HG03175 (cell line): ENCODE measurements around the gene RSAD1.

Source experiments
- ATAC-seq: cut with Tn5 transposase; IDR thresholded peaks from one replicate; pipeline ENCODE4 v1.9.1; 2021; ENCODE audit warnings: mild to moderate bottlenecking, moderate library complexity; ENCODE audit not compliant: unreplicated experiment

Gene RSAD1

GRCh38 chr17:50457621-50458020, 21.0 kb upstream of the RSAD1 start:
- no peak for ATAC-seq

- ATAC-seq, result no peak
Measured at GRCh38 chr17:50458270-50458669, 20.4 kb upstream of the RSAD1 start.

GRCh38 chr17:50458701-50459676, 19.7 kb upstream of the RSAD1 start:
- no peak for ATAC-seq

DNA sequence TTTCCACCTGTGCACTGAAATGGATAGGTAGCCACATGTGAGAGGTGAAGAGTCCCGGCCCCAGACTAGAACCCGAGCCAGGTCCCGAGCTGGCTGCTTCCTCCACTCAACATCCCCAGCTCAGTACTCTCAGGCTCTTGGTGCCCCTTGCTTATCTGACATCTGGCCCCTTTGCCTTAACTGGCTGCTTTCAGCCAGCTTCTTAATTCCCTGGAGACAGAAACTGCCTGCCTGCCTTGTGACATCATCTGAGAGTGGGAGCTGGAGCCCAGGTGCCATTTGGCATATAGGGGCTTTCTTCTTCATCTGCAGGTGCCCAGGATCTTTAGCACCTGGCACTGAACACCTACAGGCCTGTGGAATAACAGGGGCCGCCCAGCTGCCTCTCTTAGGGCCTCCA, 18.9 kb upstream of the RSAD1 start:
- no peak for ATAC-seq

GRCh38 chr17:50460831-50461526, 17.7 kb upstream of the RSAD1 start:
- ATAC-seq, result no peak

DNA sequence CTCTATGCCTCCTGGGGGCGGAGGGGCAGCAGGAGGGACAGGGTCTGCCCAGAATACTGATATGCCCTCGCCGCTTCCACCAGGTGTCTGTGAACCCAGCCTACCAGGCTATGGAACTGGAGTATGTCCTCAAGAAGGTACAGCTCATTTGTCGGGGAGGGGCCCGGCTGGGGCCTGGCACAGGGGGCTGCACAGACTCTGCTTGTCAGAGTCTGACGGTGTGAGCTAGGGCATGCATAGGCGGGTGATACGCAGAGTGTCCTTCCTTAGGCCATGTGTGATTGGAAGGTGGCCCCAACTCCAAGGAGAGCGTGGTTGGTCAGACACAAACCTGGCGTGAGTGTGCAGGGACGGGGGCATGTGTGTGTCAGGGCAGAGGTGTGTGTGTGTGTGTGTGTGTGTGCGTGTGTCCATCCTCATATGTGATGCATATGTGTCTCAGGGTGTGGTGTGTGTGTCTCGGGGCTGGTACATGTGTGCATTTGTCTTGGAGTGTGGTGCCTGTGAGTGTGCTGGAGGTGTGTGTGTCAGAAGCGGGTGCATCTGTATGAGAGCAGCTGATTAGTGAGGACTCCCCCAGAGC, 17.0 kb upstream of the RSAD1 start:
- ATAC-seq, result no peak

DNA sequence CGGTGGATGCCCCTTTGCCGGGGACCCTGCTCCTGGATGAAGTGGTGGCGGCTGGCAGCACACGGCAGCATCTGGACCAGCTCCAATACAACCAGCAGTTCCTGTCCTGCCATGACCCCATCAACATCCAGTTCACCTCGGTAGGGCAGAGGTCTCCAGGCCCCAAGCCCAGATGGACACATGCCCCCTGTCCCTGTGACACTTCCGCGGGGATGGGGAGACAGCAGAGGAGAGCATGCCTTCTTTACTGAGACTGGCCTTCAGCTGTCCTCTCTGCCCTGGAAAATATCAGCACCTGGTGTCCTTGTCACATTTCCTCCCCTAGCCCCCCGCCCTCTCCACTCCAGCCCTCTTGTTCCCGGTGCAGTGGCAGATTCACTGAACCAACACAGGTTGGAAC, 16.2 kb upstream of the RSAD1 start:
- no peak for ATAC-seq

DNA sequence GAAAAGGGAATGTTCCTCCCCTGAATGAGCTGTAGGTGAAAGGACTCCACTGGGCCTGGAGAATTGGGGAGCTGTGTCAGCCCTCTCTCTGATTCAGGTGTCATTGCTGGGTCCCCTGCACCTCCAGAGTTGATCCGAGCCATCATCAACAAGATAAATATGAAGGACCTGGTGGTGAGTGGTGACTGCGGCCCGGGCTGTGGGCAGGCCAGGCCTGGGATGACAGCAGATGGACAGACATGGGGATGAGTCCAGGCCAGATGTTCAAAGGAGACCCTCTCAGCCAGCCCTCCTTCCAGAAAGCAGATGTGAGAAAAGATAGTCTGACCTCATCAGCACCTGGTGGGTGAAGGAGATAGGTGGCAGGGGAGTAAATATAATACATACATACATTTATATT, 14.5 kb upstream of the RSAD1 start:
- ATAC-seq, result no peak

- no peak for ATAC-seq
Measured at GRCh38 chr17:50464736-50465135, 13.9 kb upstream of the RSAD1 start.

DNA sequence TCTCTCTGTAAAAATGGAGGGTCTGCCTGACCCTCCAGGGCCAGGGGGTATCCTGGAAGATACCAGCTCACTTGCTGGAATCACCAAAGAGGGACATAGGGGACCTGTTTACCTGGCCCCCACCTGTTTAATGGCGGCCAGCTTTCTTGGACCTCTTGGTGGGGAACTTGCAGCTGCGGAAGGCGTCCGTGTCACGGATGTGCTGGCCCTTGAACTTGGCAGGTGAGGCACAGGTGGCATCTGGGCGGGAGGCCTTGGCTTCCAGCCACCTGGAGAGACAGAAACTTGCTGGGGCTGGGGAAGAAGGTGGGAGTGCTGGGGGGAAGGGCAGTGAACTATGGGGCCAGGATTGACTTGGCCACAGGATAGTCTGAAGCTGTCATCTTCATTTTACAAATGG, 13.5 kb upstream of the RSAD1 start:
- ATAC-seq, result no peak

DNA sequence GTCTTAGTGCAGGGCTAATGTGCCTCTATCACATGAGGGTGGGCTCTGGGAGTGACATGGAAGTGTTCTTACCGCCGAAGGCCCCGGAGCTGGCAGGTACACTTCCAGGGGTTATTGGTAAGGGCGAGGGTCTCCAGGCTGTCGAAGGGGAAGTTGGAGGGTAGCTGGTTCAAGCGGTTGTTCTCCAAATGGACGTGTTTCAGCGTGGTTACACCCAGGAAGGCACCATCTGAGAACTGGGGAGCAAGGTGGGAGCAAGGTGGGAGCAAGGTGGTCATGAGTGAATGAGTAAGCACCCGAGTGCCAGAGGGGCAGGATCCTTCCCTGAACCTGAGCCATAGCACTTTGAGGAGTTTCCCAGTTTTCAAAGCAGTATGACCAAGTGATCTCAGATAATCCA, 13.0 kb upstream of the RSAD1 start:
- no peak for ATAC-seq

GRCh38 chr17:50466371-50467113, 12.1 kb upstream of the RSAD1 start:
- ATAC-seq, result no peak

DNA sequence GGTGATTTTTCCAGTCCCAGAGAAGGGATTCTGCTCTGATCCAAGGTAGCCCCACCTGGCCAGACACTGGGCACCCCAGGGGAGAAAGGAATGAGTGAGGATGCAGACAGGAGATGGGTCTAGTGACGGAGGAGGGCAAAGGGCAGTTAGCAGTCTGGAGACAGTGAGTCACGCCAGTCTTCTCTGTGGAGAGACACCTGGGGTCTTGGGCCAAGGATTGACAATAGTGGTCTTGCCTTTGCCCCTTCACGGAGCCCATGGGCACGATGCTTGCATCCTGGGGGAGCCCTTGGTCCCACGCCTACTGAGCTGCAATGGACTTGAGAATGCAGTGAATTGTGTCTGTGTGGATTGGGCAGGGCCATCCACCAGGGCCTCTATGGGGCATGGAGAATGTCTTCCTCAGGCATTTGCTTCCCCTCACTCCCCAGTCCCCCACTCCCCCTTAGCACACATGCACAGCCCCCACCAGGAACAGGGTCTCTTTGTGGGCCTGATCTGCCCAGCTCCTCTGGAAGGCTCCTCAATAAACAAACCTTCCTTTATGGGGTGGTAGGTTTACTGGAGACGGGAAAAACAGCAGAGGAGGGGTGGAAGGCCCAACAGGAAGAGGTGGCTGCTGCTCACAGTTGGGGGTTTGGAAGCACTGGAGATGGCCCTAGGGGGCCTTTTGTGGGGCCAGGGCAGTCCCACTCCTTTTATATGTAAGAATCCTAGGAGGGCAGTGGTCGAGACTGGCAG, 11.4 kb upstream of the RSAD1 start:
- ATAC-seq, result no peak

GRCh38 chr17:50467855-50468303, 10.8 kb upstream of the RSAD1 start:
- ATAC-seq, result no peak

DNA sequence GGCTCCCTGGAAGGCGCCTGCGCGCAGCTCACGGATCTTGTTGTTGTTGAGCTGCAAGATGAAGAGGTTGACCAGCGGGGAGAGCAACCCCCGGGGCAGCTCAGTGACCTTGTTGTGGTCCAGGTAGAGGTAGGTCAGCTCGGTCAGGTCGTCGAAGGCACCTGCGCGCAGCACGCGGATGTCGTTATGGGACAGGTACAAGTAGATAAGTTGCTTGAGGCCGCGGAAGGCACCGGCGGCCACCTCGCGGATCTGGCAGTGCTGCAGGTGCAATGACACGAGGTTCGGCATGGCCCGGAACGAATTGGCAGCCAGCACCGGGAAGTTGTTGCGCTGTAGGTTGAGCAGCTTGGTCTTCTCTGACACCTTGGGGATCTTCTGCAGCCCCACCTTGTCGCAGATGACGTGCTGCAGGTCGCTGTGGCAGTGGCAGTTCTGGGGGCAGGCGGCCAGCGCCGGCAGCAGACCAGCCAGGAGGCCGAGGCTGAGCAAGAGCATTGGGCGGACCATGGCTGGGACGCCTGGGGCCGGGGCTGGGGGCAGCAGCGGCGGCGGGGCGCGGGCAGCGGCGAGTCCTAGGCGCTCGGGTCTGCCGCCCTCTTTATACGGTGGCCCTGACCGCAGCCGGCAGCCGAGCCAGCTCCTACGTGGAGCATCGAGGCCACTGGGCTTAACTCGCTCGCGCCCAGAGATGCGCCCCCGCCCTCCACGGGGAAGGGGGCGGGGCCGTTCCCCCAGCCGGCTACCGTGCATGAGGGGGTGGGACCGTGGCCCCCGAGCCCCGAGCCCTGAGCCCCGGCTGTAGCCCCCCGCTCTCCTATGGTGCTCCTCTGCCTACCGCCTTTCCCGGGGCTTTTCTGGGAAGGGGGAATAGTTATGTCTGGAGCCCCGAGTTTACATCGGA, 10.1 kb upstream of the RSAD1 start, which contains the start of gene CHAD:
Gene CHAD (minus strand): TSS at position 577 of the 904 bp plus-strand sequence. CDS start 67 bp downstream, at position 510.
- no peak for ATAC-seq

- ATAC-seq, result no peak
Measured at GRCh38 chr17:50469208-50469605, 9.5 kb upstream of the RSAD1 start.

GRCh38 chr17:50469671-50470305, 8.9 kb upstream of the RSAD1 start:
- ATAC-seq, result no peak

GRCh38 chr17:50470426-50470825, 8.2 kb upstream of the RSAD1 start:
- ATAC-seq, result no peak
